ENCODE measurements around the gene C5AR1.

DNA sequence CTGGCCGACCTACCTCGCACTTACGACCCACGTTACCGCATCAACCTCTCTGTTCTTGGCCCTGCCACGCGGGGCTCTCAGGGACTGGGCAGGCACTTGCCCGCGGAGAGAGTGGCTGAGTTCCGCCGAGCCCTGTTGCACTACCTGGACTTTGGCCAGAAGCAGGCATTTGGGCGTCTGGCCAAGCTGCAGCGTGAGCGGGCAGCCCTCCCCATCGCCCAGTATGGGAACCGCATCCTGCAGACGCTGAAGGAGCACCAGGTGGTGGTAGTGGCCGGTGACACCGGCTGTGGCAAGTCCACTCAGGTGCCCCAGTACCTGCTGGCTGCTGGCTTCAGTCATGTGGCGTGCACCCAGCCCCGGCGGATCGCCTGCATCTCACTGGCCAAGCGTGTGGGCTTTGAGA lies 43.6 kb downstream of the C5AR1 start:
- TF ChIP-seq, protein P1, sequence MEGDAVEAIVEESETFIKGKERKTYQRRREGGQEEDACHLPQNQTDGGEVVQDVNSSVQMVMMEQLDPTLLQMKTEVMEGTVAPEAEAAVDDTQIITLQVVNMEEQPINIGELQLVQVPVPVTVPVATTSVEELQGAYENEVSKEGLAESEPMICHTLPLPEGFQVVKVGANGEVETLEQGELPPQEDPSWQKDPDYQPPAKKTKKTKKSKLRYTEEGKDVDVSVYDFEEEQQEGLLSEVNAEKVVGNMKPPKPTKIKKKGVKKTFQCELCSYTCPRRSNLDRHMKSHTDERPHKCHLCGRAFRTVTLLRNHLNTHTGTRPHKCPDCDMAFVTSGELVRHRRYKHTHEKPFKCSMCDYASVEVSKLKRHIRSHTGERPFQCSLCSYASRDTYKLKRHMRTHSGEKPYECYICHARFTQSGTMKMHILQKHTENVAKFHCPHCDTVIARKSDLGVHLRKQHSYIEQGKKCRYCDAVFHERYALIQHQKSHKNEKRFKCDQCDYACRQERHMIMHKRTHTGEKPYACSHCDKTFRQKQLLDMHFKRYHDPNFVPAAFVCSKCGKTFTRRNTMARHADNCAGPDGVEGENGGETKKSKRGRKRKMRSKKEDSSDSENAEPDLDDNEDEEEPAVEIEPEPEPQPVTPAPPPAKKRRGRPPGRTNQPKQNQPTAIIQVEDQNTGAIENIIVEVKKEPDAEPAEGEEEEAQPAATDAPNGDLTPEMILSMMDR (IDR thresholded peaks at IDR 0.05): no peak
- TF ChIP-seq EP300 (IDR thresholded peaks at IDR 0.05): no peak

Measured in ovary (tissue), 3 donors.